Activated CD8-positive, alpha-beta T cell treated with anti-CD3 and anti-CD28 coated beads for 36 hours (primary cell): ENCODE results near the gene ALAS1. TPM values are rescaled to one million over a fixed set of nuclear protein-coding genes. Genes with fewer than 3 reads are reported as not detected.
A peak's percentile ranks its signal among the peaks of the same experiment; 100 is the strongest.

Source experiments
- ATAC-seq: fragments of 200-7000 bp; cut with Tn5 transposase; one replicate; pipeline ENCODE4 v1.10.0; 2021; ENCODE audit warnings: mild to moderate bottlenecking, moderate library complexity
- CTCF ChIA-PET: fragments of 350-600 bp; sonication (Branson Sonifier 250); formaldehyde crosslinking; loops from one replicate; lab custom pipeline; 2021; ENCODE audit warnings: antibody characterized with exemption; lab: Charles Lee
- POLR2A ChIA-PET: fragments of 350-600 bp; sonication (Branson Sonifier 250); formaldehyde crosslinking; loops from one replicate; lab custom pipeline; 2021; ENCODE audit warnings: antibody characterized with exemption; lab: Charles Lee
- DNase-seq: peaks from one replicate; pipeline ENCODE4 v3.0.0-alpha.2; 2020
- H3K27ac Mint-ChIP-seq: one replicate; pipeline ENCODE4 v1.8.0; 2021; ENCODE audit warnings: mild to moderate bottlenecking, mixed read lengths
- H3K27me3 Mint-ChIP-seq: one replicate; pipeline ENCODE4 v1.8.0; 2021; ENCODE audit warnings: mixed read lengths
- H3K36me3 Mint-ChIP-seq: one replicate; pipeline ENCODE4 v1.8.0; 2021; ENCODE audit warnings: low read depth, mixed read lengths
- H3K4me1 Mint-ChIP-seq: one replicate; pipeline ENCODE4 v1.8.0; 2021; ENCODE audit warnings: low read depth, mixed read lengths
- H3K4me3 Mint-ChIP-seq: one replicate; pipeline ENCODE4 v1.8.0; 2021; ENCODE audit warnings: mild to moderate bottlenecking, moderate library complexity, mixed read lengths
- H3K9me3 Mint-ChIP-seq: one replicate; pipeline ENCODE4 v1.8.0; 2021; ENCODE audit warnings: mixed read lengths
- CTCF ChIP-seq: fragments of 200-600 bp; IDR thresholded peaks from one replicate; pipeline ENCODE4 v1.8.0; 2022; ENCODE audit warnings: antibody characterized with exemption, mild to moderate bottlenecking
- intact Hi-C: fragments of 100-400 bp; cut with micrococcal nuclease; formaldehyde crosslinking; loops from one replicate; pipeline ENCODE4 v1.10.0; 2022
- total RNA-seq, 2 experiments: library from RNA; stranded (reverse); gene quantifications; one replicate each; pipeline ENCODE4 v1.2.3, GENCODE V29; 2021

ALAS1 gene
- total RNA-seq, 2 experiments from 2014 or later: 54.3 to 54.6 TPM

DNA sequence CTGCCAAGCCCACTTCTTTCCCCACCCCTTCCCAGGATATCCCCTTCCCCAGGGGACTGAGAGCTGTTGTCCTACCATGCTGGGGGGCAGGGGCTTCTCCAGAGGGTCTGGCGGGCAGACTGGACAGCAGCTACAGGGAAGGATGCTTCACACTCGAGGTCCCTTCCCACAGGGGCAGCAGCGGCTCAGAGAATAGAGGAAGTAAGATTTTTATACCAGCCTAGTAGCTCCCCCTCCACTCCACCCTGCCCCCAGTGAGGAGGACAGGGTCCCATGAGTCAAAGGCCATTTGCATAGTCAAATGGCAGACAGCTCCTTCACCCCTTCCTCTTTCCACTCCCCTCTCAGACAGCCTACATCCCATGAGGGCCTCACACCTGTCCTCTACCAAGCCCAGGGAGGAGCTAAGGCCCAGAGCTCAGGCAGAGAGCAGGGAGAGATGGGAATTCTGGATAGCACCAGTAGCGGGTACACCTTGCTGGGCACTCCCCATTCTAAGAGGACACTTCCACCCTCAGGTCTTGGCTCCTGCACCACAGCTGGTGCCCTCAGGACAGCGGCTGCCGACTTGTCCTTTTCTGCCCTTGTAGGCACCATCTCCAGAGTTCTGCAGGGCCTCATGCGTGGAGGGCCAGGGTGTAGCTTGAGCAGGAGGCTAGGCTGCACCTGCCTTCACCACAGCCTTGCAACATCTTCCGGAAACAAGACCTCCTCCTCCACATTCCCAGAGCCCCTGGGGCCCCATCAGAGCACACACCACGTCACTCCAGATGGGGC lies 27.7 kb downstream of the ALAS1 start, which contains the start of gene TLR9:
Gene TLR9 (minus strand): TSS at position 194 of the 777 bp plus-strand sequence. CDS start 116 bp downstream, at position 78.
- Mint-ChIP-seq H3K36me3 (peaks cover 12% of the 10 kb centered on the region), H3K27ac (peak within 1 kb of the TSS; percentile 85), H3K27me3 (no peaks in the 10 kb centered on the region), H3K9me3 (no peaks in the 10 kb centered on the region), H3K4me3 (peak within 1 kb of the TSS; percentile 62), H3K4me1 (peaks cover 70% of the 10 kb centered on the region)
- ATAC-seq: peak; percentile 77
- intact Hi-C loops: no loop called here
- TF ChIP-seq CTCF: no peak
- ChIA-PET POLR2A (interaction anchor here (0.6 to 33.3 kb wide), 4 partner anchors 13 to 52 kb away, joined by 3 to 949 read pairs (median 56); partner anchors contain the start of genes GLYCTK, TWF2 and WDR82), CTCF (interaction anchor here (0.7 to 11.9 kb wide), 6 partner anchors 9 to 221 kb away, joined by 3 to 223 read pairs (median 7); partner anchors contain the start of genes TWF2 and WDR82)
- peak; percentile 69 for DNase-seq

GRCh38 chr3:52226229-52226817 lies 28.4 kb downstream of the ALAS1 start:
- no peak for DNase-seq

GRCh38 chr3:52227117-52227516 lies 29.2 kb downstream of the ALAS1 start:
- no peak for TF ChIP-seq CTCF
- peaks cover 65% of the 10 kb centered on the region for H3K4me1 Mint-ChIP-seq
- intact Hi-C loops: no loop called here
- ATAC-seq: no peak
- H3K4me3 Mint-ChIP-seq: no peak overlapping the region
- H3K27me3 Mint-ChIP-seq: no peaks in the 10 kb centered on the region
- H3K36me3 Mint-ChIP-seq: peaks cover 21% of the 10 kb centered on the region
- H3K27ac Mint-ChIP-seq: peak overlapping the region; percentile 85
- no peak for DNase-seq
- ChIA-PET POLR2A (interaction anchor here (0.7 to 33.3 kb wide), 4 partner anchors 11 to 50 kb away, joined by 3 to 949 read pairs (median 56); partner anchors contain the start of genes GLYCTK, TWF2 and WDR82), CTCF (interaction anchor here (0.7 to 11.9 kb wide), 8 partner anchors 8 to 111 kb away, joined by 3 to 223 read pairs (median 4); partner anchors contain the start of genes TWF2 and WDR82)
- H3K9me3 Mint-ChIP-seq: no peaks in the 10 kb centered on the region

More at GRCh38 chr3:52226229-52226817, 28.4 kb downstream of the ALAS1 start:
- CTCF ChIA-PET: interaction anchor here (0.7 to 11.9 kb wide), 9 partner anchors 8 to 112 kb away, joined by 4 to 223 read pairs (median 5); partner anchors contain the start of genes TWF2 and WDR82
- Mint-ChIP-seq H3K4me1 (peaks cover 66% of the 10 kb centered on the region), H3K27ac (peak overlapping the region; percentile 85), H3K4me3 (peak overlapping the region; percentile 62), H3K27me3 (no peaks in the 10 kb centered on the region), H3K36me3 (peaks cover 15% of the 10 kb centered on the region), H3K9me3 (no peaks in the 10 kb centered on the region)
- intact Hi-C loops: no loop called here
- POLR2A ChIA-PET: interaction anchor here (1.1 to 33.3 kb wide), 3 partner anchors 12 to 51 kb away, joined by 4 to 949 read pairs (median 107); partner anchors contain the start of genes GLYCTK, TWF2 and WDR82
- TF ChIP-seq CTCF: no peak
- ATAC-seq: no peak

GRCh38 chr3:52227766-52228165 lies 29.8 kb downstream of the ALAS1 start:
- intact Hi-C loops: no loop called here
- no peak for DNase-seq
- POLR2A ChIA-PET: interaction anchor here (0.7 to 33.3 kb wide), 3 partner anchors 11 to 50 kb away, joined by 3 to 949 read pairs (median 107); partner anchors contain the start of genes GLYCTK, TWF2 and WDR82

More at GRCh38 chr3:52227766-52228165, 29.8 kb downstream of the ALAS1 start:
- Mint-ChIP-seq H3K27me3 (no peaks in the 10 kb centered on the region), H3K4me3 (no peak overlapping the region), H3K9me3 (no peaks in the 10 kb centered on the region), H3K27ac (peak overlapping the region; percentile 61), H3K4me1 (peaks cover 65% of the 10 kb centered on the region), H3K36me3 (peaks cover 24% of the 10 kb centered on the region)
- no peak for ATAC-seq
- CTCF ChIA-PET: interaction anchor here (1.4 to 11.9 kb wide), 5 partner anchors 8 to 111 kb away, joined by 3 to 223 read pairs (median 5); no protein-coding TSS in a partner anchor
- no peak for TF ChIP-seq CTCF
